ENCODE data around the gene NAPG.
A peak's percentile ranks its signal among the peaks of the same experiment; 100 is the strongest.

GRCh38 chr18:10519999-10520935 lies 5.6 kb upstream of the NAPG start:
- TF ChIP-seq, protein P1, sequence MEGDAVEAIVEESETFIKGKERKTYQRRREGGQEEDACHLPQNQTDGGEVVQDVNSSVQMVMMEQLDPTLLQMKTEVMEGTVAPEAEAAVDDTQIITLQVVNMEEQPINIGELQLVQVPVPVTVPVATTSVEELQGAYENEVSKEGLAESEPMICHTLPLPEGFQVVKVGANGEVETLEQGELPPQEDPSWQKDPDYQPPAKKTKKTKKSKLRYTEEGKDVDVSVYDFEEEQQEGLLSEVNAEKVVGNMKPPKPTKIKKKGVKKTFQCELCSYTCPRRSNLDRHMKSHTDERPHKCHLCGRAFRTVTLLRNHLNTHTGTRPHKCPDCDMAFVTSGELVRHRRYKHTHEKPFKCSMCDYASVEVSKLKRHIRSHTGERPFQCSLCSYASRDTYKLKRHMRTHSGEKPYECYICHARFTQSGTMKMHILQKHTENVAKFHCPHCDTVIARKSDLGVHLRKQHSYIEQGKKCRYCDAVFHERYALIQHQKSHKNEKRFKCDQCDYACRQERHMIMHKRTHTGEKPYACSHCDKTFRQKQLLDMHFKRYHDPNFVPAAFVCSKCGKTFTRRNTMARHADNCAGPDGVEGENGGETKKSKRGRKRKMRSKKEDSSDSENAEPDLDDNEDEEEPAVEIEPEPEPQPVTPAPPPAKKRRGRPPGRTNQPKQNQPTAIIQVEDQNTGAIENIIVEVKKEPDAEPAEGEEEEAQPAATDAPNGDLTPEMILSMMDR (IDR thresholded peaks at IDR 0.05), result peak; percentile 91
- TF ChIP-seq ZFX (IDR thresholded peaks at IDR 0.05; ENCODE audit: borderline replicate concordance), result no peak
